AG09309 (cell line): Measurements from ENCODE around the gene TRAK2.

Source experiments
- DNase-seq: peaks from one replicate; pipeline ENCODE4 v3.0.0-alpha.2; 2010; ENCODE audit warnings: low read depth
- H3K4me3 ChIP-seq: 2 replicates; pipeline ENCODE4 v1.5.1; 2011; ENCODE audit warnings: mild to moderate bottlenecking, low read depth, low read length, moderate library complexity; ENCODE audit not compliant: control insufficient read depth
- CTCF ChIP-seq: IDR thresholded peaks from 2 replicates; pipeline ENCODE4 v1.5.1; 2011; ENCODE audit warnings: mild to moderate bottlenecking, low read depth, low read length, inconsistent platforms; ENCODE audit not compliant: insufficient read depth, control insufficient read depth; ENCODE audit errors: missing control alignments

Gene TRAK2

GRCh38 chr2:201350879-201351278 lies 100.4 kb downstream of the TRAK2 start:
- no peak for TF ChIP-seq CTCF
- DNase-seq: no peak
- no peak overlapping the region for H3K4me3 ChIP-seq

- no peak for DNase-seq
- no peak overlapping the region for H3K4me3 ChIP-seq
- TF ChIP-seq CTCF: no peak
These were observed 101.7 kb downstream of the TRAK2 start for GRCh38 chr2:201349601-201350000.

GRCh38 chr2:201348758-201349157 lies 102.5 kb downstream of the TRAK2 start:
- no peak for TF ChIP-seq CTCF
- no peak for DNase-seq

GRCh38 chr2:201347138-201347537 lies 104.1 kb downstream of the TRAK2 start:
- DNase-seq: no peak
- TF ChIP-seq CTCF: no peak
- H3K4me3 ChIP-seq: no peak overlapping the region

More at GRCh38 chr2:201348758-201349157, 102.5 kb downstream of the TRAK2 start:
- H3K4me3 ChIP-seq: no peak overlapping the region

GRCh38 chr2:201345625-201346213 lies 105.5 kb downstream of the TRAK2 start:
- DNase-seq: no peak
- H3K4me3 ChIP-seq: no peak overlapping the region
- TF ChIP-seq CTCF: no peak

- H3K4me3 ChIP-seq: no peak overlapping the region
- DNase-seq: no peak
- TF ChIP-seq CTCF: no peak
These were observed 106.4 kb downstream of the TRAK2 start for GRCh38 chr2:201344663-201345366.
